GM18498 (cell line): Measurements from ENCODE around the gene SAFB2.
"Not testable (repeated sequence)": the region's sequence is repeated elsewhere in the genome, so short reads cannot be mapped to it uniquely, and the experiment has no call there.

Experiments used
- ATAC-seq: cut with Tn5 transposase; IDR thresholded peaks from one replicate; pipeline ENCODE4 v1.9.1; 2021; ENCODE audit warnings: mild to moderate bottlenecking, moderate library complexity; ENCODE audit not compliant: unreplicated experiment

Gene SAFB2

DNA sequence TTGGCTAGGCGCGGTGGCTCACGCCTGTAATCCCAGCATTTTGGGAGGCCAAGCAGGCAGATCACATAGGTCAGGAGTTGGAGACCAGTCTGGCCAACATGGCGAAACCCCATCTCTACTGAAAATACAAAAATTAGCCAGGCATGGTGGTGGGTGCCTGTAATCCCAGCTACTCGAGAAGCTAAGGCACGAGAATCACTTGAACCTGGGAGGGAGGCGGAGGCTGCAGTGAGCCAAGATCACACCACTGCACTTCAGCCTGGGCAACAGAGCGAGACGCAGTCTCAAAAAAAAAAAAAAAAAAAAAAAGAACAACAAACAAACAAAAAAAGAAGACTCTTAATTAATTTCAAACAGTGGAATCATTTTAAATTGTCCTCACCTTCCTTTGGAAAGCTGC, 13.8 kb downstream of the SAFB2 start:
- not testable (repeated sequence) for ATAC-seq

DNA sequence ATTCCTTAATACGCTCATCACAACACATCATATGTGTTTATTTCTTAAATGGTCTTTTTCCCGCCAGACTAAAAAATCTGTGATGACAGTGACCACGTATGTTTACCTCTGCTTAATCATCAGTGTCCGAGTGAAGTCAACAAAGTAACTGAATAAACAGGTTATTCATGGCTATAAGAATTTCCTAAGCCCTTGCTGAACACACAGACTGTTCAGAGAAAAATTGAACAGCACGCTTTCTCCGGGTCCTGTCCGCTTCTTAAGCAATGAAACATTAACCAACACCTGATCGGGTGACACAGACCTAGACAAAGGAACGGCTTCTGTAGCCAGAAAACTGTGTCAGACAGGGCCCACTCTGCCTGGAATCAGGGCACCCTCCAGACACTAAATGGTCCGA, 14.3 kb downstream of the SAFB2 start:
- no peak for ATAC-seq

- no peak for ATAC-seq
These were observed 15.0 kb downstream of the SAFB2 start for GRCh38 chr19:5607318-5608275.

DNA sequence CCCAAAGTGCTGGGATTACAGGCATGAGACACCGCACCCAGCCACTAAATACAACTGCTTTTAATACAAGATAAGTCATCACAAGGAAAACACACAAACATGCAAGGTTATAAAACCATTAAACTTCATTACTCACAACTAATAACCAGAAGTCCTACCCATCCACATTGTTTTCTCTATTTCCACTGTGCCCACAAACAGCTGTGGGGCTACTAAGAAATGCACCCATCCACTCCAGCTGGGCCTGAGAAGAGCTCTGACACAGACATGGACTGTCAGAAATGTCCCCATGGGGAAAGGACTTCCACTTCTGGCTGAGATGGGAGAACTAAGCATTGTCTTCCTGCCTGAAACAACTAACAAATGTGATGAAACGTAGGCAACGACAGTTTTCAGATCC, 17.2 kb downstream of the SAFB2 start:
- no peak for ATAC-seq

DNA sequence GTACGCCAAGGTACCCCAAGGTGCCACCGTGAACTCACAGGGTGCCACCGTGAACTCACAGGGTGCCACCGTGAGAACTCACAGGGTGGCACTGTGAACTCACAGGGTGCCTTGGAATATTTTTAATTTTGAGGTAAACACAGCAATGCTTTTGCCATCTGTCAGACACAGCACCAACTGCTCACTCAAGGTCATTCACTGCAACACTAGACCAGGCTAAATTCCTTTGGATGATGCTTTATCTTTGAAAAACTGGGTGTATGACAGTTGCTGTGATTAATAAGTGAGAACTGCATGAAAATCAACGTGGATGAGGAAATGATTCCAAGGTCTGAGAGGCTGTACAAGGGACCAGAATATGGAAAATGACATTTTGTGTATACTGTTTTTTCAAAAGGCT, 18.9 kb downstream of the SAFB2 start:
- no peak for ATAC-seq

DNA sequence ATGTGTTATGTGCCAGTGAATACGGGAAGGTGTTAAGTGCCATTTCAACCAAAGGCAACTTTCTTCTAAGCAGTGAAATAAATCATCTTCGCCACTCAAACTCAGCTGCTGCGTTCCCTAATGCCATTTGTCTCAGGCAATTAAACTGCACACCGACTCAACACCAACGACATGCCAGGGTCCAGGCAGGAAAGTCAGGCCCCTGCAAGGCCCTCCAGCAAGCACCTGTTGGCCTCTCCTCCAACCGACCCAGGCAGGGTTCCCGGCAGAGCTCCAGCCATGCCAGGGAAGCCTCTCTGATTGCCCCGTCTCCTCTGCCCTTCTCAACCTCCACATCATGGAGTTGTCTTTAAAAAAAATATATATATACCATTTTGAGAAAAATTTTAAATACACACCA, 21.8 kb downstream of the SAFB2 start:
- no peak for ATAC-seq

GRCh38 chr19:5595745-5596144, 26.8 kb downstream of the SAFB2 start:
- no peak for ATAC-seq

DNA sequence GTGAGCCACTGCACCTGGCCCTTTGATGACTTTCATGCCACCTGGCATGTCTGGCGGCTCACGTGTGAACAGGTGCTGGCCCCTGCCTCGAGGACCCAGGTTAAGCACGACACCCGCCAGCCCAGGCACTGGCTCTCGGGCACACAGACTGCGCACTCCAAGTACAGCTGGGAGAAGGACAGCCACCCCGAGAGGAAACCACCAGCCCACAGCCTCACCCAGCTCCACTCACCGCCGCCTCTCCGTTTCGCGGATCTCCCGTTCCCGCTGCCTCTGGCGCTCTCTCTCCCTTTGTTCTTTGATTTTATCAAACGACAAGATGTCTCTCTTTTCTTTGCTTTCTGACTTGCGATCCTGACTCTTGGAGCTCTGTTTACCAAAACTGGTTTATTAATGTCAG, 27.4 kb downstream of the SAFB2 start:
- ATAC-seq: no peak

GRCh38 chr19:5594521-5594950, 28.0 kb downstream of the SAFB2 start:
- no peak for ATAC-seq

DNA sequence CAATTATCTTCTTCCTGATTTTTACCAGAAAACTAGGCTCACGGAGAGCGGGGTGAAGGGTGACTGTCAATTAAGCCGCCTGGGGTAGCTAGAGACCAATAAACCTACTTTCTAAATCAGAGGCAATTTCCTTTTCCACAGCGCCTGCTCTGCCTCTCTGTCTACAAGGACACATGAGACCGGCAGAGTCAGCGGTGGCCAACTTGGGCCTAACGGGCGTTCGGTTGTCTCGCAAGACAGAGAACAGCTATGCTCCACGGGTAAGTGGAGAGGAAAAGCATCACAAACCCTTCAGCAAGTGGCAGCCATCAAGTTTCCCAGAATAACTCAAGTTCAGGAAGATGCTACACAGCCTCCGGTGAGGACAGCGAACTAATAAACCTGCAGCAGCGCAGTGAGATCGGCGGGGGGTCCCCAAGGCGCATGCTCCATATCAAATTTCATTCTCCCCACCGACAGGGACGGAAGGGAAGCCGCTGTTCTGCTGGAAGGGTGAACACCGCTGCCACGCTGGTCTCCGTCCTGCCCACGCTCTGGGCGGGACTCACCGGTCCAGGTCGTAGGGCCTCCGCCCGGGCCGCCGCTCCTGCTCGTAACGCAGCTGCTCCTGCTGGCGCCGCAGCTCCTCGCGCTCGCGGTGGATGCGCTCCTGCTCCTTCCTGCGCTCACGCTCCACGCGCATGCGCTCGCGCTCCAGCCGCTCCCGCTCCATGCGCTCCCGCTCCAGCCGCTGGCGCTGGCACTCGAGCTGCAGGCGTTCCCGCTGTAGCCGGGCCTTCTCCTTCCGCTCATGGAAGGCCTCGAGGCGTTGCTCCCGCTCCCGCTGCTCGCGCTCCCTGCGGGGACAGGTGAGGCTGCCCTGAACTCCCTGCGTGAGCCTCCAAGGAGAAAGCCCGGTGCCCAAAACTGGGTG, 29.0 kb downstream of the SAFB2 start:
- no peak for ATAC-seq

DNA sequence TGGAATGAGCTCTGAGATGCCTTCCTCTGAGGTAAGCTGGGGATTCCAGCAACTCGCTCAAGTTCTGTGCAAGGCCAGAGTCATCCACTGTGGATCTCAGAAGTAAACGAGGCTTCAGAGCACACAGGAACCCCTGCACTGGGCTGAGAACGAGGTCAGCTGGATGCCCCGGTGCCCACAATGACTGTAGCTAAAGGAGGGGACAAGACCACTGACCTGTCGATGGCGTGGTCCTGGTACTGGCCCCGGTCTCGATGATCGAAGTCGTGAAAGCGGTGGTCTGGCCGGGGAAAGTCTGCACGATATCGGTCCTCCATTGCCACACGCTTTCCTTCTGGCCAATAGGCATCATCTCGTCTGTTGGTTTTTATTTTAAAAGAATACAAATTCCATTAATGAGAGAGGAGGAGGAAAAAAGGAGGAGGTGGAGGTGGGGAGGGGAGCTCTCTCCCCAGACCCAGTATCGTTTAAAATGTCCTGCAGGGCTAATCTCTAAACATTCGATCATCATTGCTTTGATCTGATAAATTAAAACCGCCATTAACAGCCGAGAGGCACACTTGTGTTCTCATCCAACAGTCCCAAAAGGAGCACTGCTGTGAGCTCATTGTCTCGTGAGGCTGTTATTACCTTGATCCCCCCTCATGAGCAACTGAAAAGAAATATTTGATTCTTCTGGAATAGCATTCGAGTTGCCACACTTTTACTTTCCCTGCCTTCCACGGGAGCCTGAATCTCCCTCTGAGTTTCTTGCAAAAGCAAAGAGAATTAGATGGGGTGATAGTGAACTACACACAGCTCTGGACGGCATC, 29.8 kb downstream of the SAFB2 start:
- no peak for ATAC-seq

GRCh38 chr19:5591476-5591875, 31.1 kb downstream of the SAFB2 start:
- no peak for ATAC-seq

DNA sequence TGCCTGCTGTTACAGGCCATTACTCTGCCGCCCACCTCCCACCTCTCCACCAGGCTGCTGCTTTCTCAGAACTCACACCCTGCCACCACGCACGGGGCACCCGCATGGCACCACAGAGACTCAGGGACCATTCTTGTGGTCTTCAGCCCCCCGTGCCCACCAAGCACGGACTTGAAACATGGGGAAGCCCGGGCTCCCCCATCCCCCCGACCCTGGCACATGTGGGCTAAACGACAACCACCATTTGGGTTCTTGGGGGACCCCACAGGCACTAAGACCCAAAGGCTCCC, 31.8 kb downstream of the SAFB2 start:
- no peak for ATAC-seq

- ATAC-seq: no peak
These were observed 32.3 kb downstream of the SAFB2 start for GRCh38 chr19:5590151-5590864.

GRCh38 chr19:5588906-5589676, 33.5 kb downstream of the SAFB2 start:
- no peak for ATAC-seq

DNA sequence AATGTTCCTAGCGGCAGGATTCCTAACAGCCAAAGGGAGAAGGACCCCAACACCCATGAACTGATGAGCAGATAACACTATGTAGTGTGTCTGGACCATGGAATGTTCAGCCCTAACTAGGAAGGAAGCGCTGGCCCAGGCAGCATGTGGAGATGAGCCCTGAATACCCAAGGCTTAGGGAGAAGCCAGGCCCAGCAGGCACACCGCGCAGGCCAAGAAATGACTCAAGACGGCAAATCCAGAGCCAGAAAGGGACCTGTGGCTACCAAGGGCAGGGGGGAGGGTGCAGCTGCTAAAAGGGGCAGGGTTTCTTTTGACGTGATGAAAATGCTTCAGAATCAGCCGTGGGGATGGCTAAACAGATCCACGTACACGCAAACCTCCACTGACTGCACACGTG, 34.1 kb downstream of the SAFB2 start:
- ATAC-seq: no peak

GRCh38 chr19:5587661-5588060, 34.9 kb downstream of the SAFB2 start:
- no peak for ATAC-seq

- no peak for ATAC-seq
These were observed 35.5 kb downstream of the SAFB2 start for GRCh38 chr19:5587071-5587455.

DNA sequence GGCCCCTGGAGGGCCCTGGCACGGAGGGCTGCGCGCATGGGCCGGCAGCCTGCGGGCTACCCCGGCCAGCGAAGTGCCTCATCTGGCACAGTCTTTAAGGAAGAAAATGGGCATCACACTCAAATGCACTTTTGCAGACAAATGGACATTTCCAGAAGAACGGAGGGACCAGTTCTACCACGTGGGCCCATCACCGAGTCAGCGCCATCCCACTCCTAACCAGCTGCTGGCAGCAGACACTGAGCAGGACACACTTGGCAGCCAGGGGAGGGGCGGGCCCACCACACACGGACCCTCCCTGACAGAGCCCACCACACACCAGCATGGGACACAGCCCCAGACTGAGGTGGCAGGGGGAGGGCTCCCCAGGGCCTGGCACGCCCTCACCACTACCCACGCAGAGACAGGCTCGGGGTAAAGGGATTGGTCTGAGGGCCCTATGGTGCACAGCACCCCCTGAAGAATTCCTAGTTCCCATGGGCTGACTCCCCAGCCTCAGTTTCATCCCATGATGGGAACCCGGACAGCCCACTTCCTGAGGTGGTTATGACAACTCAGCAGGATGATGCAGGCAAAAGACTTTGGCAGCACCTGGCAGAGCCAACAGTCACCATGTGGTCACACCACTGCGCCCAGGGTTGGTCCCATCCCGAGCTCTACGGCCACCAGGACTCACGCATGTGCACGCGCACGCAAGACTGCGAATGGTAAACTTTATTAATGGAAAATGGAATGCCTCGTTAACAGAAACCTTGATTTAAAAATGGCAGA, 36.1 kb downstream of the SAFB2 start:
- no peak for ATAC-seq
